Fibroblast of gingiva (primary cell): ENCODE data around the gene ITGB7.
"Not testable (repeated sequence)": the region's sequence is repeated elsewhere in the genome, so short reads cannot be mapped to it uniquely, and the experiment has no call there.

Experiments used
- DNase-seq: peaks from one replicate; pipeline ENCODE4 v3.0.0-alpha.2; 2011; ENCODE audit warnings: low read depth

Gene ITGB7

DNA sequence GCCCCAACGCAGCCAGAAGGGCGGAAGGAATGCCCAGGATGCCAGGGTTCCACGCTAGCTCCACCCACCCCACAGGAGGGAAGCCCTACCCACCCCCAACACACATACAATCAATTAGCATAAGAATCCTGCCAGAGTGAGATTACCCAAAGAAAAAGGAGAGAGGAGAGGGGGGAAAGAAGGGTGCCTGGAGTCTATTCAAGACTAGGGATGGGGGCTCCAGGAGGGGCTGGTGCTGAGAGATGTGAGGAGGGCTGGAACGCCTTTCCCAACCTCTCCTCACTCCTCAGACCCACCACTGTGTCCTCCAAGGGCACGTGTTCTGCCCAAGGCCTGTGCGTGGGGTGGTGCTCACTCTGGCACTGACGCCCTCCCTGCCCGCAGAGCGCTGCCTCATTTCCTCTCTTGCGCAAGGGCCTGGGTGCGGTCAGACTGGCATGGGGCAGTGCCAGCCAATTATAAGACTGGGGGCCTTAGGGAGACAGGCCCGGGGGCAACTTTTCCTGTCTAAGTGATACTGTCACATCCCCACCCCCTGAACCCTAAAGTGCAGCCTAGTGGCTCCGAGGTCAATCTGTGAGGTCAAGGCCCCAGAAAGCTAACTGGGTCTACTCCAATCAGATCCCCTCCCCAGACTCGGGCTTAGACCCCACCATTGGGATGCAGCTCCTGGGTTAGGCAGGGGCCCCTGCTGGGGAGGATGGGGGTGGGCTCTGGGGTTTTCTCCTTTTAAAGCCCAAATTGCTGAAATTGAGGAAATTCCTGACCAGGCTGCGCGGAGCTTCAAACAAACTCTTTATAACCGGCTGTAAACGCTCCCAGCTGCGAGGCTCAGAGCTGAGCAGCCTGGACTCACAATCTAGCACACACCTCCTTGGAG lies 10.2 kb upstream of the ITGB7 start:
- peak; percentile 72 for DNase-seq

DNA sequence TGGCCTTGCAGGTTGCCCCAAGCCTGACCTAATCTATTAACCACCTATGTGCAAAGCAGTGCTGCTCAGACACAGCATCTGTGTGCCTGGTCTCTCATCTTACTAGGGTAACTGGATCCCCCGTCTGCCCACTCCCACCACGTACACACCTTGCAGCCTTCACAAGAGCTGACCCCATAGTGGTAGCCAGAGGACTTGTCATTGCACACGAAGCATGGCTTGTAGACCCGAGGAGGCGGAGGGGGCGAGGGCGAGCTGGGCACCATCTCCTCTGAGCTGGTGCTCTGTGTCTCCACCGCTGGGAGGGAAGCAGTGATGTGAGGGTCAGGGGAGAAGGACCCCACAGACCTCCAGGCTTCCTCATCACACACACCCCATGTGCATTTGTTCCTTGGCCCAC lies 8.4 kb upstream of the ITGB7 start:
- DNase-seq = no peak

DNA sequence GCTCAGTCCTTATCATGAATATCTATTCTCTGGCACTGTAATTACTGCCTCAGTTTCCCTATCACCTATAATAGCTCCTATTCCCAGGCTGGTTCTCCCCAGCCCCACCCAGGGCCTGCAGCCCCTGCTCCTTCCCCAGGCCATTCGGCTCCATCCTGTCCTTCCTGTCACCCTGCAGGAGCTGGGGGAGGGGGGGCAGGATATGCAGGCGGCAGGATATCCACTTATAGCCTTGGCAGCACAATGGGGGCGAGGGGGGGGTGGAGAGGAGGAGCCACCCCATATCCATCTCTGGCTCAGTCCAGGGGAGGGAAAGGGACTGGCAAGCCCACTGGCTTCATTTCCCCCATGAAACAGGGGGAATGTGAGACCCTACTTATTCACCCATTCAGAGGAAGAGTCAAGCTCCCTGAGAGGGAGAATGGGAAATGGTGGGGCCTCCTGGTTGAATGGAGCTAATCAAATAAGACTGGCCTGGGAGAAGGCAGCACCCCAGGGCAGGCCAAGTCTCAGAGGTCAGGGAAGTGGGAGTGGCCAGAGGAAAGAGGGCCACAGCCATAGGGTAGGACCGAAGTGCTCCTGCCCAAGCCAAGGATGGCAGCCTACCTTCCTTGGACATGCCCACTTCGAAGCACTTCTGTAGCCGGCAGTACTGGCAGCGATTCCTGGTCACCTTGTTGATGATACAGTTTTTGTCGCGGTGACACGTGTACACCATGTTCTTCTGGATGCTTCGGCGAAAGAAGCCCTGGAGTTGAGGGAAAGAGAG lies 7.8 kb upstream of the ITGB7 start:
- DNase-seq = no peak

DNA sequence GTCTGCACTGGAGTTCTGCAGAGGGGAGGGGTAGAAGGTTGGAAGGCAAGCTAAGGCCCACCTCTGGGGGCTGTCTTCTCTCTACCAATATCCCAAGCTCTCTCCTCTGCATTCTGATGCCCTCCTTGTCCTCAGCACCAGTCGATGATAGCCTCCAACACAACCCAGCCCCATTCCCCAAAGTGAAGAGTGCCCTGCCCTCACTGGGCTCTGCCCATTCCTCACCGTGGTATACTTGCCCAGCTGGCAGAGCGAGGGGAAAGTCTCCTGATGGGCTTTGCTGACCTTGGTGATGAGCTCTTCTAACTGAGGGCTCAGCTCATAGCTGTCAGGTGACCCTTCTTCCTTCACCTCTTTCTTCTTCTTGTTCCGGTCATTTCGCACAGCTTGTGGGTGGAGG lies 7.2 kb upstream of the ITGB7 start:
- DNase-seq = no peak

DNA sequence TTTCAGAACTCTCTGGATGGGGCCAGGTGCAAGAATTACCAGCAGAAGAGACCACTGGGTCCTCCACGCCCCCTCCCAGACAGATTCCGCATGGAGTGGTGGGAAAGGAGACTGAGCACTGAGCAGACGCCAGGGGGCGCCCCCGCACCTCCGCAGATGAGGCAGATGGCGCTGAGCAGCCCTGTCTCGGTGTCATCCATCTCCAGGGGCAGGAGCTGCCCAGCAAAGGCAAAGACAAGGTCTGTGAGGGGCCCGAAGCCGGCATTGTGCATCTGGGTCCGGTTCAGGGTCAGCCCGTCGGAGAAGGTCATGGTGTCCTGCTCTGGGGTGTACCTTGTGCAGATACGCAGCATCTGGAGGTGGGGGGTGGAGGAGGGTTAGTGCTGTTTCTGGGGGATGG lies 6.3 kb upstream of the ITGB7 start:
- peak; percentile 62 for DNase-seq

DNA sequence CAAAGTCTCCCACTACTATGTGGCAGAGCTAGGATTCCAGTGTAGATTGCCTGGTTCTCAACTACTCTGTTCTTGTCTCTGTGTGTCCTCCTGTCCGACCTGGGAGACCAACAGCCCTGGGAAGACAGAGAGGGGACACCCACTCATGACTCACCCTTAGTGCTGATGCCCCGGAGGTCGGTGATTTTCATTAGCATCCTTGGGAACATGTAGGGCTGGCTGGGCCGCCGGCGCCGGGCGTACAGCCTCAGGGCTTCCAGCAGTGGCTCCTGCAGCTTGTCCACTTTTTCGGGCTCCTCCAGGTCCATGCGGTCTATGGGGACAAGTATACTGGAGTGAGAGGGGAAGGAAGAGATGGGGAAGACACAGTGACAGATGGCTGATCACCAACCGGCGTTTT lies 5.9 kb upstream of the ITGB7 start:
- no peak for DNase-seq

DNA sequence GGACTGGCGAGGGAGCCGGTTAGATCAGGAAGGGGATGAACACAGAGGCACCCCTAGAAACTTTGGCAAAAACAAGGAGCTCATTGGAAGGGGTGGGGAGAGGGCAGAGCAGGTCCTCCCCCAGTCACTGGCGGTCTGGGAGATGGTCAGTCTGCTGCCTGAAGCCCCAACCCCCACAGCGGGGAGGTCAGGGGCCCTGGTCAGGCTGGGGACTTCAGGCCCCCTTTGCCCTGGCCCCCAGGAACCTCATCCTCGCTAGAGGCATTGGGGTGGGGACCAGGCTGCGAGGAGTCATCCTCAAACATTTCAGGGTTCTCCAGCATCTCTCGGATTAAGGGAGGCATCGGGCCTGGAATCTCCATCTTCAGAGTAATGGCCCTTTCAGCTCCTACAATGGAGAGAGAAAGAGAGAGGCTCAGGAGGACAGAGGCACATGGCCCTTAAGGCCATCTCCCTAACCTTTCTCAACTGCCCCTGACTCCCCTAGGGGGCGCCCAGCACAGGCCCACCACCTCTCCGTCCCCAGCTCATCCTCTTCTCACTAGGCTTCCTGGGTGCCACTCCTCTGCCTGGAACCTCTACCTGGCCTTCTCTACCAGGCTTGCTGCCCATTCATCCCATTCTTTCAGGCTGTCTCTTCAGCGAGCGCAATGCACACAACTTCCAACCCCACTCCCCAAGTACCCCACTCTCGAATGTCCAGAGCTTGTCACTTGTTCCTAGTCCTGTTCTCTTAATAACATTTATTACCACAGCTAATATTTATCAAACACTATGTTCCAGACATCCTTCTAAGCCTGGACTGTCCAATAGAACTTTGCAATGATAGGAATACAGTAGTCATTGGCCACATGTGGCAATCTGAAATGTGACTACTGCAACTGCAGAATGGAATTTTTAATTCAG lies 4.7 kb upstream of the ITGB7 start:
- no peak for DNase-seq

DNA sequence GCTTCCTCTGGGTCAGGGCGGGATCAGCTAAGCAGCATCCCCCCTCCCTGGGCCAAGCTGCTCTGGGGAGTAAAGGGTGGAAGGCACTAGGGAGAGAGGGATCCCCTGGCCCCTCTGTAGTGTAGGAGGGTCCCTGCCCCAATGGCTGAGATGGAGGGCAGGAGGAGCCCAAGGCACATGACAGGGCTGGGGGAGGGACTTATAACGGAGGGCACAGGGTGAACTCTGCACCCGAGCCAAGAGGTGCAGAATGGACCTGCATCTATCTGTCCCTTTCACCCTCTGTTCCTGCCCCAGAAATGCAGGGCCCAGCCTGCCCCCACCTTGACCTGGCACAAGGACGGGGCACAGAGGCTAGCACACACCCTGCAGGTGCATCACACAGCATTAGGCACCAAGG lies 3.8 kb upstream of the ITGB7 start:
- no peak for DNase-seq

DNA sequence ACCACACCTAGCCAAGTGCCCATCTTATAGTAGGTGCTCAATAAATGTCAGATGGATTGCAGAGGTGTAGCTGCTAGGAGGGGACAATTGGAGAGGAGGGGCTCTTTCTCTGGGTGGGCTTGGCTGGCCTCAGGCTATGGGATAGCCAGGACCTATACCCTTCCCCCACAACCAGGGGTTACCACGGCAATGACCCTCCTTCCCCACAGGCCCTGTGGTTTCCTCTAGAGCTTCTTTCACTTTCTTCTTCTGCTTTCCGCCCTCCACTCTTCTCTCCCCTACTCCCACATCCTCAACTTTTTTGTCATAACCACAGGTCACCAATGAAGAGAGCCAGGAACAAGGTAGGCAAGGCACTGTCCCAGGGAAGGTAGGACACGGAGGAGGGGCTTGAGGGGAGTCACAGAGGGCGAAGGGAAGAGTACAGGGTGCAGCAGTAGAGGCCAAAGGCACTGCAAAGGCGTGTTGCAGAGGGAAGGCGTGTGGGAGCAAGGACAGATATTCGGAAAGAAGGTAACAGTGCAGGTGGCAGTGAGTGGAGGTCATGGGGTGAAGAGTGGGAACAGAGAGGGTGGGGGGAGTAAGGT lies 1.9 kb upstream of the ITGB7 start:
- DNase-seq = no peak

DNA sequence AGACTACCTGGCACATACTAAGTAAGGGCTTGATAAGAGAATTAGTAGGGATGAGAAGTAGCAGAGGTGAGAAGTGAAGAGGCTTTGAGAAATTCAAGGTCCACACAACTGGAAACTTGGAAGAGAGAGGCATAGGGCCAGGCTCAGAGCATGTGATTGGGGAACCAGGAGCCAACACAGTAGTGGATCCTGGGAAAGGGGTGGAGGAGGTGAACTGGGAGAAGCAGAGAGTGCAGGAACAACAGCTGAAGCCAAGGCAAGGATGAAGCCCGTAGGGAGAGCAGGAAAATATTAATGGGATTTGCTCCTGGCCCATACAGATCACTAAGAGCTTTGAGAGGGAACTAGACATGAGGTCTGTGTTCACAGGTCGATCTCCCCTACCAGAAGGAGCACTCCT lies 1.4 kb upstream of the ITGB7 start:
- DNase-seq = no peak

DNA sequence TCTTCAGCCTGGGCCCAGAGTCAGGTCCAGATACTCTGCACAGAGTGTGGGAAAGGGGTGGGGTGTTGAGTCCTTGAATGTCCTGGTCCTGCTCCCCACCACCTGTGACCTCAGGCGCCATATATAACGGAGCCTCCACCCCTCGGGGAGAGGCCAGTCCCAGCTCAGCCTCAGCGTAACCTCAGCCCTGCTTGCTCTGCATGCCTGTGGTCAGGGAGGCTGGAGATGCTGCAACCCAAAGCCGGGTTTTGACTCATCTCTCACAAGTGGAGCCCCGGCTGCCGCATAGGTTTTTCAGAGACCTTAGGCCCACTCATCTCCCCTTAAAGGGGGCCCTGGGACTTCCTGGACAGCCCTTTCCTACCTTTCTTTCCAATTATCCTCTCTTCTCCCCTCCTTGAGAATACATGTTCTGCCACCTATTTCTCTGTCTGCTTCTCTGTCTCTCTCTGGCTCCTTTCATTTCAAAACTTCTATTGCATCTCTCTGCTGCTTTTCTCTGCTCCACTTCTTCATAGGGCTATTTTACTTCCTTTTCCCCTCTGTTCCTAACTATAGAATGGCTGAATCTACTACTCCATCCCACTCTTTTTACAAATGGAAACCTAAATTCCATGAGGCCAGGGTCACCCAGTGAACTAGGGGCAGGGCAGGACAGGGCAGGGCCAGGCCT lies 1.2 kb downstream of the ITGB7 start:
- DNase-seq = peak; percentile 81

DNA sequence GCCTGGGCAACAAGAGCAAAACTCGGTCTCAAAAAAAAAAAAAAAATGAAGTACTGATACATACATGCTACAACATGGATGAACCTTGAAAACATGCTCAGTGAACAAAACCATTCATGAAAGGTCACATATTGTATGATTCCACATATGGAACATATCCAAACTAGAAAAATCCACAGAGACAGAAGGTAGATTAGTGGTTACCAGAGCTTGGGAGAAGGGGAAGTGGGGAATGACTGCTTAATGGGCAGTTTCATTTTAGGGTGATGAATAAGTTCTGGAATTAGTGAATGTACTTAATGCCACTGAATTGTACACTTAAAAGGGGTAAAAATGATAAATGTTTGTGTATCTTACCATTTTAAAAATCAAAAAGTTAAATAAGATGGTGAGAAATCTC lies 2.7 kb downstream of the ITGB7 start:
- DNase-seq = no peak

DNA sequence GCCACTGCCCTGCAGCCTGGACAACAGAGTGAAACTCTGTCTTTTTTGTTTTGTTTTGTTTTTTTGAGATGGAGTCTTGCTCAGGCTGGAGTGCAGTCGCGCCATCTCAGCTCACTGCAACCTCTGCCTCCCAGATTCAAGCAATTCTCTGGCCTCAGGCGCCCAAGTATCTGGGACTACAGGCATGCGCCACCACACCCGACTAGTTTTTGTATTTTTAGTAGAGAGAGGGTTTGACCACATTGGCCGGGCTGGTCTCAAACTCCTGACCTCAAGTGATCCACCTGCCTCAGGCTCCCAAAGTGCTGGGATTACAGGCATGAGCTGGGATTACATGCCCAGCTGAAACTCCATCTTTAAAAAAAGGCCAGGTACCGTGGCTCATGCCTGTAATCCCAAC lies 4.7 kb downstream of the ITGB7 start:
- not testable (repeated sequence) for DNase-seq

DNA sequence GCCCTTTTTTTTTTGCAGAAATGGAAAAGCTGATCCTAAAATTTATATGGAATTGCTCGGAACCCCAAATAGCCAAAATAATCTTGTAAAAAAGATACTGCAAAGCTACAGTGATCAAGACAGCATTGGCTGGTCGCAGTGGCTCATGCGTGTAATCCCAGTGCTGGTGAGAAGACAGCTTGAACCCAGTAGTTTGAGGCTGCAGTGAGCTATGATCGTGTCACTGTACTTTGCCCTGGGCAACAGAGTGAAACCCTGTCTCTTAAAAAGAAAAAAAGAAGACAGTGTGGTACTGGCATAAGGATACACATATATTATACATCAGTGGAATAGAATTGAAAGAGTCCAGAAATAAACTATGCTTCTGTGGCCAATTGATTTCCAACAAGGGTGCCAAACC lies 5.4 kb downstream of the ITGB7 start:
- no peak for DNase-seq

DNA sequence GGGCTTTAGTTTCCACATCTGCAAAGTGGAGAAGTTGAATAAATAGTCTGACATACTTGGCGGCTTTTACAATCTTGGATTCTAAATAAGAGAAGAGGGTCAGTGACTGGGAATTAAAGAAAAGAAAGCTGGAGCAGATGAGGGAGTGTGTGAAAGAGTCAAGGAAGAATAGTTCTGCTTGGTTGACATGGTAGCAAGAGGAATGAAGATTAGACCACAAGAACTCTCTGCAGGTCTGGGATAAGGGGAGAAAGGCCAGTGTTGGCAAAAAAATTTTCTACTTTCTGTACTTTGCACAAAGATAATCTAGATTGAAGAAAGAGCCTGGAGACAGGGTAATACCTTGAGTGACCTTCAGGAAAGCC lies 5.9 kb downstream of the ITGB7 start:
- no peak for DNase-seq

DNA sequence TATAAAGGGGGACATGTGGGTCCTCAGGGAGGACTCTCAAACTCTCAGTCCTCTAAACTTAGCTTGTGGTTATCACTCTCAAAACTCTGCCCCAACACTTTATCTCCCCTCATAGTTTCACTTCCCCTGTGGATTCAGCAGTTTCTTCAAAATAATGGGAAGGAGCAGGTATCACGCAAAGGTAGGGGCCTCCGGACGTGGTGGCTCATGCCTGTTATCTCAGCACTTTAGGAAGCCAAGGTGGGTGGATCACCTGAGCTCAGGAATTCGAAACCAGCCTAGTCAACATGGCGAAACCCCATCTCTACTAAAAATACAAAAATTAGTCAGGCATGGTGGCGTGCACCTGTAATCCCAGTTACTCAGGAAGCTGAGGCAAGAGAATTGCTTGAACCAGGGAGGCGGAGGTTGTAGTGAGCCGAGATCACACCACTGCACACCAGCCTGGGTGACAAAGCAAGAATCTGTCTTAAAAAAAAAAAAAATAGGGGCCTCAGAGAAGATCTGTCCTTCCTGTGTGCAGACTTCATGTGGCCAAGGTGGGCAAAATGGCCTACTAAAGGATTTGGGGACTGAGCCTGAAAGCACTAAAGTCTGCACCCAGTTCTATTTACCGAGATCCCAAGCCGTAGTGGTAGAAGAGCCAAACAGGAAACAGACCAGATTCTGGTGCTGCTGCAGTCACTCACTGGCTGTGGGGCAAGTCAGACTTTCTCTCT lies 6.4 kb downstream of the ITGB7 start:
- DNase-seq = no peak

DNA sequence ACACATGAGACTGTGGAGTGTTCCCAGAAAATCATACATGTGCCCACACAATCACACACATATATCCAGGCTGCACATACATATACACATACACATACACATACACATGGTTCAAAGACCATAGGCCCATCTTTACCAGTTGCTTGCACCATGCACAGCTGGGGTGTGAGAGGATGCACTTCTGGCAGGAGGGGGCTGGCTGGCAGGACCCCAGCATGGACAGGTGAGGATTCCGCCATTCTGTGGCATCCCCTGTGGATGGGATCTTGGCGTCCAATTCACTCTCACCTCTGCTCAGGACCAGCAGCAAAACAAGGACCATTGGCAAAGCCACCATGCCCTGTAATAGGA lies 7.0 kb downstream of the ITGB7 start:
- DNase-seq = no peak

DNA sequence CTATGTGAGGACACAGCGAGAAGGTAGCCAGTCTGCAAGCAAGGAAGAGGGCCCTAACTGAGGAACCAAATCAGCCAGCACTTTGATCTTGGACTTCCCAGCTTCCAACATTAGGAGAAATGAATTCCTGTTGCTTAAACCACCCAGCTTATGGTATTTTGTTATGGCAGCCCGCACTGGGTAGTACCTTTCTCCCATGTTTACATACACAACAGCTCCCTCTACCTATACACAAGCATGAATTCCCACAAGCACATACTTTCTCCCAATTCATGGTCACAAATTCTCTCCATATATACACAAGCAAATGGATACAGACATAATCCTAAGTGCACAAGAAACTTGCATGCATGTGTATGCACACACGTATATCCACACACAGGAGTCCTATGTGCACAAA lies 7.4 kb downstream of the ITGB7 start:
- no peak for DNase-seq

DNA sequence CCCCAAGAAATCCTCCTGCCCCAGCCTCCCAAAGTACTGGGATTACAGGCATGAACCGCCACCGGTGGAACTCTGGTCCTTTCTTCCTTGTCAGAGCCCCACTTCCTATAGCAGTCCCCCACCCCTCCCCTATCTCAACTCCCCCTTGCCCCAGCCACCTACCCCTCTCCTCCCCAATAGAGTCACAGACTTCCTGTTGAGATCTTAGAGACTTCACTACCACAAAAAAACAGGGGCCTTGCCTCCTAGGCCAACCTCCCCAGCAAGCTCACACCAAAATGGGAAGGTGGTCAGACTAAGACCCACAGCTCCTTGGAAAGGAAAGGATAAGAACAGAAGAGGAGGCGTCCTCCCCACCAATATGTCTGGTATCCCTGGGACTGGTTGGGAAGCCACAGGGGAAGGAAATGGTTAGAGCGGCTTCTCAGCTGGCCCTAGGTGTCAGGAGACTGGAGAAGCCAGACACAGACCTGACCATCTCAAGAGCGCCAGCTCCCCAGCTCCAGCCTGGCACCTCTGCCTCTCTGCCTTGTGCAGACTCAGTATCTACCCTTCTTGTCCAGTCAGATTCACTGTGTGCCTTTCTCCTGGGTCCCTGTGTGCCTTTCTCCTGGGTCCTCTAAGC lies 8.5 kb downstream of the ITGB7 start:
- no peak for DNase-seq

DNA sequence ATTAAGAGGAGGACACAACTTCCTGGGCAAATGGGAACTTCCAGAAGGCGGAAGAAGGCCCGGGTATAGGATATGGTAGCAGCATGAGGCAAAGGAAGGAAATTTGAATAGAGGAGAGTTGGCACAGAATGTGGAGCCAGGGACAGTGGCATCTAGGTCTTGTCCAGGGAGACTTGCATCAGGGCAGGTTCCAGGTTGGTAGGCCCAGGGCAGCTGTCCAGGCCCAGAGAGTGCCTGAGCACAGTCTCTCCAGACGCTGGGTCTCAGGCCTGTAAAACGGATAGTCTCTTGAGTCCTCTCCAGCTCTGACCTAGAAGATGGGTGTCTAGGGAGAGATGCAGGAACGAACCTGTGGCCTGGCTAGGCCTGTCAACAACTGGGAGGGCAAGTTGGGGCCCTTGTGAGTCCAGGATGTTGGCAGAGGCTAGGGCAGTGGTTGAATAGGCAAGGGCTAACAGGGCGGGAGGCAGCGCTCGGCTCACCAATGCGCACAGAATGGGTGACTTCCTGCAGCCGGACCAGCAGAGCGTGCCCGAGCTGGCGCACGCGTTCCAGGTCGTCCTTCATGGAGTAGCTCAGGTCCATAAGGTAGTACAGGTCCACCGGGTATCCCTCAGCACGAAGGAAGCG lies 9.9 kb downstream of the ITGB7 start:
- DNase-seq = no peak
